Measurements from ENCODE around the gene NQO1. TPM values are rescaled to one million over a fixed set of nuclear protein-coding genes. Genes with fewer than 3 reads are reported as not detected.
"Not testable (repeated sequence)": the region's sequence is repeated elsewhere in the genome, so short reads cannot be mapped to it uniquely, and the experiment has no call there.

The NQO1 gene
- polyA plus RNA-seq, 1 donor (not counting 4 experiments of a cell fraction or from before 2014, with no cell fraction given): 166 TPM

GRCh38 chr16:69732101-69732500, 5.7 kb upstream of the NQO1 start:
- dilution Hi-C loops (cut with MboI; ENCODE audit: extremely low pct_ligation_motif_present, low sequenced_read_pairs): no loop called here
- Histone ChIP-seq H3K27ac (ENCODE audit: control insufficient read depth, insufficient read depth, low read length) (no peak overlapping the region), H3K9me1 (ENCODE audit: control insufficient read depth, extremely low read depth, insufficient read depth, low read length) (no peaks in the 10 kb centered on the region), H3K36me3 (ENCODE audit: control insufficient read depth in 2 of 2, extremely low read depth in 1 of 2, insufficient read depth in 2 of 2, low read length in 2 of 2) (no peaks in the 10 kb centered on the region), H3K4me2 (ENCODE audit: control insufficient read depth, extremely low read depth, insufficient read depth, low read depth, low read length) (no peak overlapping the region), H3K9ac (ENCODE audit: control insufficient read depth, extremely low read depth, insufficient read depth, low read length) (no peak overlapping the region), H3K79me2 (ENCODE audit: control insufficient read depth, insufficient read depth, low read length) (no peaks in the 10 kb centered on the region), H4K20me1 (ENCODE audit: control insufficient read depth, extremely low read depth, insufficient read depth, low read length) (no peaks in the 10 kb centered on the region), H3K27me3 (ENCODE audit: control insufficient read depth, extremely low read depth, insufficient read depth, low read length) (no peaks in the 10 kb centered on the region), H3K9me3 (ENCODE audit: control insufficient read depth, low read depth, low read length) (no peaks in the 10 kb centered on the region), H3K4me3 (ENCODE audit: control insufficient read depth in 2 of 3, extremely low read depth in 1 of 3, insufficient read depth in 2 of 3, low read depth in 1 of 3, low read length in 3 of 3) (no peak overlapping the region), H2AFZ (ENCODE audit: control insufficient read depth, low read length) (no peak overlapping the region), H3K4me1 (ENCODE audit: control insufficient read depth, extremely low read depth, insufficient read depth, low read length) (peaks cover 5% of the 10 kb centered on the region)
- no peak for DNase-seq (ENCODE audit: low read depth, low spot score)
- no peak for FAIRE-seq
- TF ChIP-seq EZH2 (IDR thresholded peaks at IDR 0.05; ENCODE audit: low read length) (no peak), CTCF (optimal IDR thresholded peaks at IDR 0.05 in 1 of 3, IDR thresholded peaks at IDR 0.05 in 1 of 3, conservative IDR thresholded peaks at IDR 0.05 in 1 of 3; ENCODE audit: extremely low read depth in 1 of 3, insufficient read depth in 2 of 3, low read length in 3 of 3) (no peak)

- dilution Hi-C loops (cut with MboI; ENCODE audit: extremely low pct_ligation_motif_present, low sequenced_read_pairs); H3K27me3 ChIP-seq (ENCODE audit: control insufficient read depth, extremely low read depth, insufficient read depth, low read length); H3K36me3 ChIP-seq (ENCODE audit: control insufficient read depth in 2 of 2, extremely low read depth in 1 of 2, insufficient read depth in 2 of 2, low read length in 2 of 2); H3K4me2 ChIP-seq (ENCODE audit: control insufficient read depth, extremely low read depth, insufficient read depth, low read depth, low read length); H3K9me1 ChIP-seq (ENCODE audit: control insufficient read depth, extremely low read depth, insufficient read depth, low read length); FAIRE-seq; H3K9me3 ChIP-seq (ENCODE audit: control insufficient read depth, low read depth, low read length); H3K27ac ChIP-seq (ENCODE audit: control insufficient read depth, insufficient read depth, low read length); H2AFZ ChIP-seq (ENCODE audit: control insufficient read depth, low read length); H3K79me2 ChIP-seq (ENCODE audit: control insufficient read depth, insufficient read depth, low read length); H4K20me1 ChIP-seq (ENCODE audit: control insufficient read depth, extremely low read depth, insufficient read depth, low read length); DNase-seq (ENCODE audit: low read depth, low spot score); H3K4me3 ChIP-seq (ENCODE audit: control insufficient read depth in 2 of 3, extremely low read depth in 1 of 3, insufficient read depth in 2 of 3, low read depth in 1 of 3, low read length in 3 of 3); H3K9ac ChIP-seq (ENCODE audit: control insufficient read depth, extremely low read depth, insufficient read depth, low read length): not testable (repeated sequence)
- H3K4me1 ChIP-seq (ENCODE audit: control insufficient read depth, extremely low read depth, insufficient read depth, low read length): peaks cover 10% of the 10 kb centered on the region
Measured at GRCh38 chr16:69731280-69731679, 4.9 kb upstream of the NQO1 start.

GRCh38 chr16:69729030-69729429, 2.7 kb upstream of the NQO1 start:
- H3K36me3 ChIP-seq (ENCODE audit: control insufficient read depth in 2 of 2, extremely low read depth in 1 of 2, insufficient read depth in 2 of 2, low read length in 2 of 2); H3K9ac ChIP-seq (ENCODE audit: control insufficient read depth, extremely low read depth, insufficient read depth, low read length); DNase-seq (ENCODE audit: low read depth, low spot score); H3K27ac ChIP-seq (ENCODE audit: control insufficient read depth, insufficient read depth, low read length); dilution Hi-C loops (cut with MboI; ENCODE audit: extremely low pct_ligation_motif_present, low sequenced_read_pairs); H2AFZ ChIP-seq (ENCODE audit: control insufficient read depth, low read length); H3K9me1 ChIP-seq (ENCODE audit: control insufficient read depth, extremely low read depth, insufficient read depth, low read length); FAIRE-seq; H3K27me3 ChIP-seq (ENCODE audit: control insufficient read depth, extremely low read depth, insufficient read depth, low read length); H3K4me3 ChIP-seq (ENCODE audit: control insufficient read depth in 2 of 3, extremely low read depth in 1 of 3, insufficient read depth in 2 of 3, low read depth in 1 of 3, low read length in 3 of 3); H3K4me2 ChIP-seq (ENCODE audit: control insufficient read depth, extremely low read depth, insufficient read depth, low read depth, low read length); H3K9me3 ChIP-seq (ENCODE audit: control insufficient read depth, low read depth, low read length); H4K20me1 ChIP-seq (ENCODE audit: control insufficient read depth, extremely low read depth, insufficient read depth, low read length): not testable (repeated sequence)
- Histone ChIP-seq H3K79me2 (ENCODE audit: control insufficient read depth, insufficient read depth, low read length) (peaks cover 18% of the 10 kb centered on the region), H3K4me1 (ENCODE audit: control insufficient read depth, extremely low read depth, insufficient read depth, low read length) (peaks cover 27% of the 10 kb centered on the region)
